Measurements from ENCODE around the gene SYS1.

- no peak for TF ChIP-seq POLR2A (IDR thresholded peaks at IDR 0.05)
- TF ChIP-seq, protein P1, sequence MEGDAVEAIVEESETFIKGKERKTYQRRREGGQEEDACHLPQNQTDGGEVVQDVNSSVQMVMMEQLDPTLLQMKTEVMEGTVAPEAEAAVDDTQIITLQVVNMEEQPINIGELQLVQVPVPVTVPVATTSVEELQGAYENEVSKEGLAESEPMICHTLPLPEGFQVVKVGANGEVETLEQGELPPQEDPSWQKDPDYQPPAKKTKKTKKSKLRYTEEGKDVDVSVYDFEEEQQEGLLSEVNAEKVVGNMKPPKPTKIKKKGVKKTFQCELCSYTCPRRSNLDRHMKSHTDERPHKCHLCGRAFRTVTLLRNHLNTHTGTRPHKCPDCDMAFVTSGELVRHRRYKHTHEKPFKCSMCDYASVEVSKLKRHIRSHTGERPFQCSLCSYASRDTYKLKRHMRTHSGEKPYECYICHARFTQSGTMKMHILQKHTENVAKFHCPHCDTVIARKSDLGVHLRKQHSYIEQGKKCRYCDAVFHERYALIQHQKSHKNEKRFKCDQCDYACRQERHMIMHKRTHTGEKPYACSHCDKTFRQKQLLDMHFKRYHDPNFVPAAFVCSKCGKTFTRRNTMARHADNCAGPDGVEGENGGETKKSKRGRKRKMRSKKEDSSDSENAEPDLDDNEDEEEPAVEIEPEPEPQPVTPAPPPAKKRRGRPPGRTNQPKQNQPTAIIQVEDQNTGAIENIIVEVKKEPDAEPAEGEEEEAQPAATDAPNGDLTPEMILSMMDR (IDR thresholded peaks at IDR 0.05): no peak
Measured at GRCh38 chr20:45409521-45410272, 46.7 kb downstream of the SYS1 start.
